ENCODE measurements around the gene CD22.
"Not testable (repeated sequence)": the region's sequence is repeated elsewhere in the genome, so short reads cannot be mapped to it uniquely, and the experiment has no call there.

CD22 gene

GRCh38 chr19:35328851-35329285 is at the start of gene CD22:
Gene CD22 (plus strand): TSS chr19:35329187. CDS start chr19:35332041, 2,854 bp downstream.
- no peak for DNase-seq

- DNase-seq = no peak
These were observed 49.6 kb upstream of the CD22 start for GRCh38 chr19:35279374-35279773.

GRCh38 chr19:35279985-35280821 is 48.8 kb upstream of the CD22 start:
- no peak for DNase-seq

- DNase-seq = no peak
These were observed 47.7 kb upstream of the CD22 start for GRCh38 chr19:35281303-35281702.

- no peak for DNase-seq
These were observed 44.6 kb upstream of the CD22 start for GRCh38 chr19:35284153-35285094.

- DNase-seq = no peak
These were observed 43.9 kb upstream of the CD22 start for GRCh38 chr19:35285095-35285449.

GRCh38 chr19:35285465-35285864 is 43.5 kb upstream of the CD22 start:
- DNase-seq = not testable (repeated sequence)

- DNase-seq = not testable (repeated sequence)
These were observed 42.9 kb upstream of the CD22 start for GRCh38 chr19:35286101-35286500.

- DNase-seq = no peak
These were observed 41.3 kb upstream of the CD22 start for GRCh38 chr19:35287713-35288112.

- DNase-seq = no peak
These were observed 40.7 kb upstream of the CD22 start for GRCh38 chr19:35288331-35288730.

GRCh38 chr19:35288906-35289305 is 40.1 kb upstream of the CD22 start:
- DNase-seq = no peak

- no peak for DNase-seq
These were observed 38.4 kb upstream of the CD22 start for GRCh38 chr19:35290381-35291127.

- DNase-seq = no peak
These were observed 37.7 kb upstream of the CD22 start for GRCh38 chr19:35291259-35291658.

GRCh38 chr19:35291916-35292315 is 37.1 kb upstream of the CD22 start, which contains the start of gene MAG:
Gene MAG (plus strand): TSS chr19:35292161. CDS start chr19:35295409, 3,248 bp downstream.
- no peak for DNase-seq

GRCh38 chr19:35292421-35293362 is 36.3 kb upstream of the CD22 start:
- no peak for DNase-seq

GRCh38 chr19:35293363-35293739 is 35.6 kb upstream of the CD22 start:
- DNase-seq = no peak

- DNase-seq = no peak
These were observed 35.2 kb upstream of the CD22 start for GRCh38 chr19:35293808-35294207.

GRCh38 chr19:35294328-35294727 is 34.7 kb upstream of the CD22 start:
- no peak for DNase-seq

- DNase-seq = no peak
These were observed 33.9 kb upstream of the CD22 start for GRCh38 chr19:35294859-35295791.

- no peak for DNase-seq
These were observed 33.1 kb upstream of the CD22 start for GRCh38 chr19:35295792-35296462.
